Osteoblast (primary cell): ENCODE results near the gene ZNF709. TPM values are rescaled to one million over a fixed set of nuclear protein-coding genes. Genes with fewer than 3 reads are reported as not detected.
"Not testable (repeated sequence)": the region's sequence is repeated elsewhere in the genome, so short reads cannot be mapped to it uniquely, and the experiment has no call there.

Experiments used
- DNase-seq: peaks from one replicate; pipeline ENCODE4 v3.0.0; 2011; ENCODE audit warnings: low spot score, mixed read lengths; ENCODE audit not compliant: insufficient read length; ENCODE audit errors: missing footprints
- H2AFZ ChIP-seq: 2 replicates; pipeline ENCODE4 v1.6.0; 2011; ENCODE audit warnings: mild to moderate bottlenecking, low read length
- H3K27ac ChIP-seq: 2 replicates; pipeline ENCODE4 v1.5.1; 2011; ENCODE audit warnings: mild to moderate bottlenecking, low read depth, low read length, moderate library complexity
- H3K27me3 ChIP-seq: 2 replicates; pipeline ENCODE4 v1.6.0; 2012; ENCODE audit warnings: mild to moderate bottlenecking, control low read depth, inconsistent platforms, low read length, moderate library complexity; ENCODE audit not compliant: insufficient read depth
- H3K36me3 ChIP-seq: 2 replicates; pipeline ENCODE4 v1.5.1; 2011; ENCODE audit warnings: mild to moderate bottlenecking, low read length, control low read depth, moderate library complexity; ENCODE audit not compliant: insufficient read depth
- H3K4me1 ChIP-seq: 2 replicates; pipeline ENCODE4 v1.5.1; 2011; ENCODE audit warnings: mild to moderate bottlenecking, low read length, control low read depth, moderate library complexity; ENCODE audit not compliant: insufficient read depth
- H3K4me2 ChIP-seq: 2 replicates; pipeline ENCODE4 v1.6.0; 2011; ENCODE audit warnings: mild to moderate bottlenecking, low read length; ENCODE audit not compliant: insufficient read depth
- H3K4me3 ChIP-seq: fragments of 200-600 bp; sonication (generic); 3 replicates; pipeline ENCODE4 v1.5.1; 2012; ENCODE audit warnings: mild to moderate bottlenecking, low read length, inconsistent platforms; ENCODE audit not compliant: insufficient read depth
- H3K79me2 ChIP-seq: 2 replicates; pipeline ENCODE4 v1.6.0; 2012; ENCODE audit warnings: mild to moderate bottlenecking, low read length, control low read depth, inconsistent platforms; ENCODE audit not compliant: insufficient read depth
- H3K9me3 ChIP-seq: 2 replicates; pipeline ENCODE4 v1.5.1; 2011; ENCODE audit warnings: low read depth, low read length, control low read depth
- H4K20me1 ChIP-seq: 2 replicates; pipeline ENCODE4 v1.6.0; 2012; ENCODE audit warnings: mild to moderate bottlenecking, low read length, control low read depth; ENCODE audit not compliant: insufficient read depth
- total RNA-seq: library from RNA; depleted of rRNA; stranded (reverse); fragments of >200 nt; gene quantifications from 2 replicates; pipeline ENCODE4 v1.2.3, GENCODE V29; 2012
- TF ChIP-seq, protein P1 (sequence below): IDR thresholded peaks from 2 replicates; pipeline ENCODE4 v1.5.1; 2011; ENCODE audit warnings: mild to moderate bottlenecking, low read depth, low read length, moderate library complexity; ENCODE audit errors: extremely low read depth

ZNF709 gene
- total RNA-seq, 1 donor = 5.1 TPM

- no peaks in the 10 kb centered on the region for H4K20me1 ChIP-seq
- peaks cover 30% of the 10 kb centered on the region for H3K9me3 ChIP-seq
Observed at GRCh38 chr19:12465211-12465610, 19.4 kb downstream of the ZNF709 start.

DNA sequence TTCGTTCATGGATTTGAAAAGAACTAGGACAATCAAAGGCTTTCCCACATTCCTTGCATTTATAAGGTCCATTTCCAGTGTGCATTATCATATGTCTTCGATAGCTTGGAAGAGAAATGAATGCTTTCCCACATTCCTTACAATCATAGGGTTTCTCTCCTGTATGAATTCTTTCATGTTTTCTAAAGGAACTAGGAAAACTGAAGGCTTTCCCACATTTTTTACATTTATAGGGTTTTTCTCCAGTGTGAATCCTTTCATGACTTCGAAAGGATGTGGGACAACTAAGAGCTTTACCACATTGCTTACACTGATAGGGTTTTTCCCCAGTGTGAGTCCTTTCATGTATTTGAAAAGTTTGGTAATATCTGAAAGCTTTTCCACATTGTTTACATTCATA lies 19.8 kb downstream of the ZNF709 start:
- H4K20me1 ChIP-seq = no peaks in the 10 kb centered on the region
- H3K27me3 ChIP-seq = no peaks in the 10 kb centered on the region
- no peak for DNase-seq

More at GRCh38 chr19:12465211-12465610, 19.4 kb downstream of the ZNF709 start:
- Histone ChIP-seq H3K36me3 (peaks cover 12% of the 10 kb centered on the region), H3K27me3 (no peaks in the 10 kb centered on the region), H2AFZ (no peak overlapping the region), H3K79me2 (no peaks in the 10 kb centered on the region), H3K4me2 (no peak overlapping the region), H3K4me3 (no peak overlapping the region), H3K27ac (no peak overlapping the region), H3K4me1 (no peaks in the 10 kb centered on the region)
- TF ChIP-seq, protein P1, sequence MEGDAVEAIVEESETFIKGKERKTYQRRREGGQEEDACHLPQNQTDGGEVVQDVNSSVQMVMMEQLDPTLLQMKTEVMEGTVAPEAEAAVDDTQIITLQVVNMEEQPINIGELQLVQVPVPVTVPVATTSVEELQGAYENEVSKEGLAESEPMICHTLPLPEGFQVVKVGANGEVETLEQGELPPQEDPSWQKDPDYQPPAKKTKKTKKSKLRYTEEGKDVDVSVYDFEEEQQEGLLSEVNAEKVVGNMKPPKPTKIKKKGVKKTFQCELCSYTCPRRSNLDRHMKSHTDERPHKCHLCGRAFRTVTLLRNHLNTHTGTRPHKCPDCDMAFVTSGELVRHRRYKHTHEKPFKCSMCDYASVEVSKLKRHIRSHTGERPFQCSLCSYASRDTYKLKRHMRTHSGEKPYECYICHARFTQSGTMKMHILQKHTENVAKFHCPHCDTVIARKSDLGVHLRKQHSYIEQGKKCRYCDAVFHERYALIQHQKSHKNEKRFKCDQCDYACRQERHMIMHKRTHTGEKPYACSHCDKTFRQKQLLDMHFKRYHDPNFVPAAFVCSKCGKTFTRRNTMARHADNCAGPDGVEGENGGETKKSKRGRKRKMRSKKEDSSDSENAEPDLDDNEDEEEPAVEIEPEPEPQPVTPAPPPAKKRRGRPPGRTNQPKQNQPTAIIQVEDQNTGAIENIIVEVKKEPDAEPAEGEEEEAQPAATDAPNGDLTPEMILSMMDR = no peak
- no peak for DNase-seq

GRCh38 chr19:12464139-12464538 lies 20.5 kb downstream of the ZNF709 start:
- Histone ChIP-seq H3K9me3 (peaks cover 30% of the 10 kb centered on the region), H3K36me3 (peaks cover 12% of the 10 kb centered on the region)

More for the DNA sequence above, 19.8 kb downstream of the ZNF709 start:
- Histone ChIP-seq H3K4me1 (no peaks in the 10 kb centered on the region), H3K4me2 (no peak overlapping the region), H3K4me3 (no peak overlapping the region), H2AFZ (no peak overlapping the region), H3K9me3 (peaks cover 30% of the 10 kb centered on the region), H3K79me2 (no peaks in the 10 kb centered on the region), H3K27ac (no peak overlapping the region), H3K36me3 (peaks cover 12% of the 10 kb centered on the region)
- TF ChIP-seq, protein P1 = no peak

GRCh38 chr19:12453495-12453894 lies 31.1 kb downstream of the ZNF709 start:
- H2AFZ ChIP-seq = no peak overlapping the region
- TF ChIP-seq, protein P1 = no peak
- no peaks in the 10 kb centered on the region for H3K4me1 ChIP-seq

More at GRCh38 chr19:12464139-12464538, 20.5 kb downstream of the ZNF709 start:
- not testable (repeated sequence) for H3K27ac ChIP-seq, H4K20me1 ChIP-seq, H3K4me3 ChIP-seq, DNase-seq, H3K79me2 ChIP-seq, H3K4me2 ChIP-seq, H3K4me1 ChIP-seq, H2AFZ ChIP-seq, H3K27me3 ChIP-seq

More at GRCh38 chr19:12453495-12453894, 31.1 kb downstream of the ZNF709 start:
- no peaks in the 10 kb centered on the region for H3K79me2 ChIP-seq
- peaks cover 11% of the 10 kb centered on the region for H3K9me3 ChIP-seq
- no peaks in the 10 kb centered on the region for H4K20me1 ChIP-seq
- no peak overlapping the region for H3K27ac ChIP-seq
- no peaks in the 10 kb centered on the region for H3K36me3 ChIP-seq
- no peak overlapping the region for H3K4me3 ChIP-seq
- no peaks in the 10 kb centered on the region for H3K27me3 ChIP-seq
- H3K4me2 ChIP-seq = no peak overlapping the region
- no peak for DNase-seq
